Measurements from ENCODE around the gene NUCB1.

DNA sequence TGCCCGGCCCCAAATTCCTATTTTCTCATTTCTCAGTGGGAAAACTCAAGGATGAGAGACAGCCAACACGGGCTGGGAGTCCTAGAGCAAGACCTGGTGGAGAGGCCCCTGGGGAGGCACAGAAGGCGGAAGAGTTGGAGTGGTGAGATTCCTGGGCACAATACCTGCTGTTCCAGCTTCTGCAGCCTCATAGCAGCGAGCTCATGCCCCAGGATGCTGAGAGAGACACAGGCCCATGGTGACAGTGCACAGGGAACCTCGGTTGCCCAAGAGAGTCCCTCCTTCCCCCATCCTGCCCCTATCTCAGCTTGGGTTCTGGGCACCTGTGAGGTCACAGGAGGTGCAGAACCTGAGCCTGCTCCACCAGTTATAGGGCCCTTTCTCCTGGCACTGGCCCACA lies 2.9 kb upstream of the NUCB1 start:
- TF ChIP-seq, protein P1, sequence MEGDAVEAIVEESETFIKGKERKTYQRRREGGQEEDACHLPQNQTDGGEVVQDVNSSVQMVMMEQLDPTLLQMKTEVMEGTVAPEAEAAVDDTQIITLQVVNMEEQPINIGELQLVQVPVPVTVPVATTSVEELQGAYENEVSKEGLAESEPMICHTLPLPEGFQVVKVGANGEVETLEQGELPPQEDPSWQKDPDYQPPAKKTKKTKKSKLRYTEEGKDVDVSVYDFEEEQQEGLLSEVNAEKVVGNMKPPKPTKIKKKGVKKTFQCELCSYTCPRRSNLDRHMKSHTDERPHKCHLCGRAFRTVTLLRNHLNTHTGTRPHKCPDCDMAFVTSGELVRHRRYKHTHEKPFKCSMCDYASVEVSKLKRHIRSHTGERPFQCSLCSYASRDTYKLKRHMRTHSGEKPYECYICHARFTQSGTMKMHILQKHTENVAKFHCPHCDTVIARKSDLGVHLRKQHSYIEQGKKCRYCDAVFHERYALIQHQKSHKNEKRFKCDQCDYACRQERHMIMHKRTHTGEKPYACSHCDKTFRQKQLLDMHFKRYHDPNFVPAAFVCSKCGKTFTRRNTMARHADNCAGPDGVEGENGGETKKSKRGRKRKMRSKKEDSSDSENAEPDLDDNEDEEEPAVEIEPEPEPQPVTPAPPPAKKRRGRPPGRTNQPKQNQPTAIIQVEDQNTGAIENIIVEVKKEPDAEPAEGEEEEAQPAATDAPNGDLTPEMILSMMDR (IDR thresholded peaks at IDR 0.05), result no peak
- no peak for TF ChIP-seq POLR2A (IDR thresholded peaks at IDR 0.05)

All from stomach (tissue), 4 donors.